Fibroblast of the aortic adventitia (primary cell): Measurements from ENCODE around the gene COL4A2. TPM values are rescaled to one million over a fixed set of nuclear protein-coding genes. Genes with fewer than 3 reads are reported as not detected.

ENCODE experiments used
- DNase-seq: peaks from one replicate; pipeline ENCODE4 v3.0.0-alpha.2; 2010; ENCODE audit warnings: low read depth
- H3K4me3 ChIP-seq: 2 replicates; pipeline ENCODE4 v1.5.1; 2011; ENCODE audit warnings: low read depth, mild to moderate bottlenecking, control low read depth, low read length, moderate library complexity
- total RNA-seq: library from RNA; depleted of rRNA; stranded (reverse); fragments of >200 nt; gene quantifications from 2 replicates; pipeline ENCODE4 v1.2.3, GENCODE V29; 2012; ENCODE audit warnings: low replicate concordance
- TF ChIP-seq, protein P1 (sequence below): IDR thresholded peaks from 2 replicates; pipeline ENCODE4 v1.5.1; 2011; ENCODE audit warnings: mild to moderate bottlenecking, low read length, control low read depth, inconsistent platforms; ENCODE audit not compliant: insufficient read depth

The COL4A2 gene
- total RNA-seq, 1 donor = 53.3 TPM

DNA sequence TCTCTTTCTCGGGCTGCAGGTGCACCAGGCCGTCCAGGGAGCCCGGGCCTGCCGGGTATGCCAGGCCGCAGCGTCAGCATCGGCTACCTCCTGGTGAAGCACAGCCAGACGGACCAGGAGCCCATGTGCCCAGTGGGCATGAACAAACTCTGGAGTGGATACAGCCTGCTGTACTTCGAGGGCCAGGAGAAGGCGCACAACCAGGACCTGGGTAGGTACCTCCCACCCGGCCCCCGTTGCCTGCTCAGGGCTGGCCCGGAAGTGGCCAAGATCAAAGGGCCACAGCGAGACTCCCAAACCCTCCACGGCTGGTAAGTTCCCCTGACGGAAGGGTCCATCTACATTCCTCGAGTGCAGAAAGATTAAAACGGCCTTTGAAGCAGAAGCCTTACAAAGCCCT is 199.3 kb downstream of the COL4A2 start:
- TF ChIP-seq, protein P1, sequence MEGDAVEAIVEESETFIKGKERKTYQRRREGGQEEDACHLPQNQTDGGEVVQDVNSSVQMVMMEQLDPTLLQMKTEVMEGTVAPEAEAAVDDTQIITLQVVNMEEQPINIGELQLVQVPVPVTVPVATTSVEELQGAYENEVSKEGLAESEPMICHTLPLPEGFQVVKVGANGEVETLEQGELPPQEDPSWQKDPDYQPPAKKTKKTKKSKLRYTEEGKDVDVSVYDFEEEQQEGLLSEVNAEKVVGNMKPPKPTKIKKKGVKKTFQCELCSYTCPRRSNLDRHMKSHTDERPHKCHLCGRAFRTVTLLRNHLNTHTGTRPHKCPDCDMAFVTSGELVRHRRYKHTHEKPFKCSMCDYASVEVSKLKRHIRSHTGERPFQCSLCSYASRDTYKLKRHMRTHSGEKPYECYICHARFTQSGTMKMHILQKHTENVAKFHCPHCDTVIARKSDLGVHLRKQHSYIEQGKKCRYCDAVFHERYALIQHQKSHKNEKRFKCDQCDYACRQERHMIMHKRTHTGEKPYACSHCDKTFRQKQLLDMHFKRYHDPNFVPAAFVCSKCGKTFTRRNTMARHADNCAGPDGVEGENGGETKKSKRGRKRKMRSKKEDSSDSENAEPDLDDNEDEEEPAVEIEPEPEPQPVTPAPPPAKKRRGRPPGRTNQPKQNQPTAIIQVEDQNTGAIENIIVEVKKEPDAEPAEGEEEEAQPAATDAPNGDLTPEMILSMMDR = no peak
- no peak for DNase-seq
- no peak overlapping the region for H3K4me3 ChIP-seq

DNA sequence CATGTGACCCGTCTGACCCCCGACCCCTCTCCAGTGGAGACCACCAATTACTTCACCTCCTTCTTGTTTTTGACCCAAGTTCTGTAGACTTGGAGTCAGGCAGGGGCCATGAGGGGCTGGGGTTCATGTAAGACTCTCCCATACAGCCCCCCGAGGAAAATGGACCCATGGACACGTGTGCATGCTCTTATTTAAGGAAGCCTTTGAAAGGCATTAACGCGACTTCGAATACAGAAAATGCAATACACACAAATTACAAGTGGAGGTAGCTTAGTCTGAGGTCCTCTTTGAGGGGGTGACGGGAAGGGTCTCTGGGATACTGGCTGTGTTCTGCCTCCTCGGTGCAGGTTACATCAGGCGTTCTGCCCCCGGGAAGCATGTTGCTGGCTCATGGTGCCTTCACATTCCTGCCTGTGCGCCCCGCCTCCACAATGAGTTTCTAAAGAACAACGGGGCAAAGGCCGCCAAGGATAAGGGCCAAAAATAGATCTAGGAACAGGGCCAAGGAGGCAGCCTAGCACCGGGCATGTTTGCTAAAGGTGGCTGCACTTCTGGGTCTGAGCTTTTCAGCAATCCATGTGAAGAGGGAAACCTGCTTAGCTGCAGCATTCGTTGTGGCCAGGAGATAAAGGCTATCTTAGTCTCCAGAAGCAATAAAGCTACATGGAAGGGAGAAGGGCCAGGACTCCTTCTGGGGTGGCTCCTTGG is 199.9 kb downstream of the COL4A2 start:
- TF ChIP-seq, protein P1 = no peak
- DNase-seq = peak; percentile 10

DNA sequence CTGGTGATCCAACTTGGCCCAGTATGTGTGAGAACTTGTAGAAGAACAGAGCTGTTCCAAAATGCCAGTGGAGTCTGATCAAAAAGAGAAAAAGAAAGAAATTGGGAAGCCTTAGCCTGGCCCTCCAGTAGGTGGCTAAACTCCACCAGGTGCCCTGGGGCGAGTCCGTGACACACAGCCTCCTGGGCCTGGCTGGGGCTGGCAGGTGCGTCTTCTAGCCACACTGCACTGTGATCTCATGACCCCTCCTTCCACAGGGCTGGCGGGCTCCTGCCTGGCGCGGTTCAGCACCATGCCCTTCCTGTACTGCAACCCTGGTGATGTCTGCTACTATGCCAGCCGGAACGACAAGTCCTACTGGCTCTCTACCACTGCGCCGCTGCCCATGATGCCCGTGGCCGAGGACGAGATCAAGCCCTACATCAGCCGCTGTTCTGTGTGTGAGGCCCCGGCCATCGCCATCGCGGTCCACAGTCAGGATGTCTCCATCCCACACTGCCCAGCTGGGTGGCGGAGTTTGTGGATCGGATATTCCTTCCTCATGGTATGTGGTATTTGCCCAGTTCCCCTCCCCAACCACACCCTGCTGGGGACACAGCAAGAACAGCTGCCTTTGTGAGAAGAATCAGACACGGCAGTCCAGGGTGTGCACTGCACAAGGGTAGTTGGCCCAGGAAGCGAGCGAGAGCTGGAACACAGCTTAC is 200.7 kb downstream of the COL4A2 start:
- TF ChIP-seq, protein P1 = no peak
- H3K4me3 ChIP-seq = no peak overlapping the region
- no peak for DNase-seq

More for the DNA sequence above, 199.9 kb downstream of the COL4A2 start:
- no peak overlapping the region for H3K4me3 ChIP-seq

DNA sequence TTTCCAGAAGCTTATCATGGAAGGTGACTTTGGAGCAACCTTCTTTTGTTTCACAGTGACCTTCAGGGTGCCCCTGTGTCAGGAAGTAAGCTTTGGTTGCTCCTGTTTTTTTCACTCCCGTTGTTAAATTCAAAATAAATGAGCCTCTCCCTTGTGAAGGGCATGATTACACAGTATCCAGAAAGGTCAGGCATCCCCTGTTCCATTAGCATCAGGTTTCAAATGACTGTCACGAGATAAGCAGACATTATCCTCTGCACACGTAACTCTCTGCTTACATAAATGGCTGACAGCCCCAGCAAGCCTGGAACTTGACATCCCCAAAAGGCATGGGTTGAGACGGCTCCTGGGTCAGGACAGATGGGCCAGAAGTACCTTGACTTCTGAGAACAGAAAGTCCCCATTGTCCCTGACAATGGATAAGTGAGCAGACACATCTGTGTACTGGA is 202.4 kb downstream of the COL4A2 start:
- TF ChIP-seq, protein P1 = no peak
- H3K4me3 ChIP-seq = no peak overlapping the region
- DNase-seq = no peak

DNA sequence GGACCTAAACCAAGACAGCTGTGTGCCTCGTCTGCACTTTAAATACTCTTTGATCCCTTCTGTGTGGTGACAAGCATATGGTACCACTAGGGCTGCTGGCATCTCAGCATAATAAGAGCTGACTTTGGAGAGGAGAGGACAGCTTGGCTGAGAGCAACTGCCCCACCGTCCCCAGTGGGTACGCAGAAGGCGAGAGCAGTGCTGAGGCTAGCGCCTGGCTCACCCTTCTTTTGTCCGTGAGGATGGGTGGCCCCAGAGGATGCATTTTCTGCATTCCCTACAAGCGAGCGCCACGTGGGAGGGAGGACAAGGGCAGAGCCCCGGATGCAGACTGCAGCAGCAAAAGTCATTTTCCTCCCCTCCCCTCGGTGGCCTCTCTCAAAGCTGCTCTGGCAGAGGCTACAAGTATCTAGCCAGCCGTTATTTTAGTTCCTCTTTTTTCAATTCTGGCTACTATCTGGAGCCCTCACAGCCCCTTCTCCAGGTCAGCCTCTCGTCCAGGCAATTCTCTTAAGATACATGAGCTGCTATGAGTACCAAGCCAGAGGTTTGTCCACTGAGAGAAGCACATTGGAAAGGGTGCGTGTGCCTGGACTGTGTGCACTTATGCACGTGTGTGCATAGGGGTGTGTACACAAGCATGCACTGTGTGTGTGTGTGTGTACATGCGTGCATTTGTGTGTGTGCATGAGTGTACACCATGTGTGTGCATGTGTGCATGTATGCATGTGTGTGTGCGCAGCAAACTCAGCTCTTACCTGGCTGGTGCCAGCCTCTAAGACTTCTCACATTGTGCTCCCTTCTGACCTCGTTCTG is 203.1 kb downstream of the COL4A2 start:
- DNase-seq = no peak
- TF ChIP-seq, protein P1 = no peak
- no peak overlapping the region for H3K4me3 ChIP-seq

DNA sequence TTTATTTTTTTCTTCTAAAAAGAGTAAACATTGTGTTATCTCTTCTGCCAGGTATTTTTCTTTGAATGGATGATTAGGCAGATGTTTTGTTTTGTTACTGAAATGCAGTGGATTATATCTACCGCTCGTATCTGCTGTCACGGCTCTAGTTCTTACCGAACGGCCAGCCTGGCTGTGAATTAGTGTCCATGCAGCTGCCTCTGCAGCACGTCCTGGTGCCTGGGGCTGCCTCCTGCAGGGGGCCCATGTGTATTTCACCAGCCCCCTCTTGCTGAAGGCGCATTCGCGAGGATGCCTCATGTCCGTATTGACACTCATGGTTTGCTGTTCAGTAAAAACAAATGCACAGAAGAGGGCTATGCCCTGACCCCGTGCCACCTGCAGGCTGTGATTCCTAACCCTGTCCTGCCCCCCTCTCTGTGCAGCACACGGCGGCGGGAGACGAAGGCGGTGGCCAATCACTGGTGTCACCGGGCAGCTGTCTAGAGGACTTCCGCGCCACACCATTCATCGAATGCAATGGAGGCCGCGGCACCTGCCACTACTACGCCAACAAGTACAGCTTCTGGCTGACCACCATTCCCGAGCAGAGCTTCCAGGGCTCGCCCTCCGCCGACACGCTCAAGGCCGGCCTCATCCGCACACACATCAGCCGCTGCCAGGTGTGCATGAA is 204.6 kb downstream of the COL4A2 start:
- TF ChIP-seq, protein P1 = no peak
- H3K4me3 ChIP-seq = no peak overlapping the region
- DNase-seq = no peak
